GM12801 (cell line): ENCODE results near the gene TNFRSF21.

Experiments used
- CTCF ChIP-seq: IDR thresholded peaks from one replicate; pipeline ENCODE4 v1.5.1; 2011; ENCODE audit warnings: control low read depth; ENCODE audit not compliant: insufficient read length; ENCODE audit errors: extremely low read depth

TNFRSF21 gene

DNA sequence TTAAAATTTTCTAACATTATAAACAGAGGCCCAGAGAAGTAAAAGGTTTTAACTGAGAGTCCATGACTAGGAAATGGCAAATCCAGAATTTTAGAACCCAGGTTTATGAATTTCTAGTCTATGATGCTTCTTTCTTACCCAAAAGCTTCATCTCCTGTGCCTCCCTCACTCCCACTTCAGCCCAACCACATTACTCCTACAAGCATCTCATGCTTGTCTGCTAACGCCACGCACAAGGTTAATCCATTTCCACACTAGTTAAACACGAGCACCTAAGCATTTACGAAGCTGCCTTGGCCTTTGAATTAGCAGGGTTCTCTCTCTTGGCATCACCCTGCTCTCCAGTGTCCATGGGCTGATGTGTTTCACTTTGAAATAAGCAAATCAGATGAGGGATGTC is 32.0 kb downstream of the TNFRSF21 start:
- TF ChIP-seq CTCF = no peak

DNA sequence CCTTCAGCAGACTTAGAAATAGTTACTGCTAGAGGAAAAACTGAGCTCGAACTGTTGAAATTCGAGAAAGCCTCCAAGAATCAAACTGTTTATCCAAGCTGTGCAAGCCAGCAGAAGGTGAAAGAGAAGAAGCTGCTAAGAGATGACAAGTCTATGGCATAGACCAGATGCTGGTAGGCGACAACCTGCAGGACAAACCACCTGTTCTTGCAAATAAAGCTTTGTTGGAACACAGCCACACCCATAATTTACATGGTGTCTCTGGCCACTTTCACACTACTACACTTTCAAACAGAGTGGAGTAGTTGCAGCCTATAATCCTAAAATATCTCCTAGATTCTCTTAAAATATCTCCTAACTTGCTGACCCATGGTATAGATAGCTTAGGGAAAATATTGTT is 33.3 kb downstream of the TNFRSF21 start:
- no peak for TF ChIP-seq CTCF

DNA sequence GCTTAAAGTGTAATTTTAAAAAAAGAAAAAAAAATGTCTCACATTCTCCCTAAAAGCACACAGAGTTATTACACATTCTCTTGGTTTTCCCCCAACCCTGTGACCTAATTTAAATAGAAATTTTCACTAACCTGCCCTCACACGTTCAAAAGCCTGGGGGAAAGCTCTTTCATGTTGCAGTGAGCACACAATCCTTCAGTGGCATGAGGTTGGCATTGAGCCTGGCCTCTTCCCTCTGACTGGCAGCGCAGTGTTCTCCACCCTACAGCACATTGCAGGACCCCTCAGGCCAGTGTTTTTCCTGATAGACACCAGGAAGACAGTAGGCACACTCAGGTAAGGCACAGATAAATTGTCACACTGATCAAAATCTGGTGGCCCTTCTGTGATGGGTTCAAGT is 34.1 kb downstream of the TNFRSF21 start:
- TF ChIP-seq CTCF = no peak

- no peak for TF ChIP-seq CTCF
Measured at GRCh38 chr6:47268572-47269187, 41.0 kb downstream of the TNFRSF21 start.

- no peak for TF ChIP-seq CTCF
Measured at GRCh38 chr6:47267301-47267700, 42.4 kb downstream of the TNFRSF21 start.

GRCh38 chr6:47265971-47266370 is 43.7 kb downstream of the TNFRSF21 start:
- no peak for TF ChIP-seq CTCF

GRCh38 chr6:47264775-47265184 is 44.9 kb downstream of the TNFRSF21 start:
- TF ChIP-seq CTCF = no peak
